Measurements from ENCODE around the gene SPAG16. TPM values are rescaled to one million over a fixed set of nuclear protein-coding genes. Genes with fewer than 3 reads are reported as not detected.

SPAG16 gene
- total and polyA plus RNA-seq, 3 donors from 2014 or later, result 69.7 to 111 (median 80.7) TPM

GRCh38 chr2:214379227-214379626 is 1095.0 kb downstream of the SPAG16 start:
- H3K4me3 ChIP-seq, result no peak overlapping the region
- WGBS, 2 donors, result 84 to 89% methylated on average over 1 of the region's 1 CpG

GRCh38 chr2:214380681-214381080 is 1096.4 kb downstream of the SPAG16 start:
- TF ChIP-seq POLR2A (IDR thresholded peaks at IDR 0.05), result no peak
- TF ChIP-seq CTCF (IDR thresholded peaks at IDR 0.05), result no peak
- intact Hi-C loops (cut with DNase I; ENCODE audit: low total_unique reads), result no loop called here

More at GRCh38 chr2:214379227-214379626, 1095.0 kb downstream of the SPAG16 start:
- Histone ChIP-seq H3K27me3 (no peaks in the 10 kb centered on the region), H3K36me3 (ENCODE audit: low read depth, missing control alignments) (no peaks in the 10 kb centered on the region), H3K9me3 (no peaks in the 10 kb centered on the region), H3K4me1 (no peaks in the 10 kb centered on the region), H3K27ac (no peak overlapping the region)
- TF ChIP-seq POLR2A (IDR thresholded peaks at IDR 0.05), result no peak
- no peak for TF ChIP-seq CTCF (IDR thresholded peaks at IDR 0.05)
- intact Hi-C loops (cut with DNase I; ENCODE audit: low total_unique reads), result no loop called here
- DNase-seq, result no peak

GRCh38 chr2:214382229-214382628 is 1098.0 kb downstream of the SPAG16 start:
- H3K36me3 ChIP-seq (ENCODE audit: low read depth, missing control alignments), result no peaks in the 10 kb centered on the region
- DNase-seq, result no peak
- H3K4me1 ChIP-seq, result peaks cover 6% of the 10 kb centered on the region
- 43 to 46% methylated on average over 2 of the region's 2 CpGs for WGBS, 2 donors
- intact Hi-C loops (cut with DNase I; ENCODE audit: low total_unique reads), result no loop called here
- H3K9me3 ChIP-seq, result no peaks in the 10 kb centered on the region
- no peak overlapping the region for H3K4me3 ChIP-seq
- no peak for TF ChIP-seq POLR2A (IDR thresholded peaks at IDR 0.05)
- TF ChIP-seq CTCF (IDR thresholded peaks at IDR 0.05), result no peak
- no peaks in the 10 kb centered on the region for H3K27me3 ChIP-seq
- H3K27ac ChIP-seq, result no peak overlapping the region

More at GRCh38 chr2:214380681-214381080, 1096.4 kb downstream of the SPAG16 start:
- H3K9me3 ChIP-seq, result no peaks in the 10 kb centered on the region
- H3K27me3 ChIP-seq, result no peaks in the 10 kb centered on the region
- H3K36me3 ChIP-seq (ENCODE audit: low read depth, missing control alignments), result no peaks in the 10 kb centered on the region
- H3K4me3 ChIP-seq, result no peak overlapping the region
- H3K4me1 ChIP-seq, result no peaks in the 10 kb centered on the region
- DNase-seq, result no peak
- WGBS, 2 donors, result 66 to 76% methylated on average over 5 of the region's 5 CpGs
- H3K27ac ChIP-seq, result no peak overlapping the region

- 59 to 77% methylated on average over 2 of the region's 2 CpGs for WGBS, 2 donors
- Histone ChIP-seq H3K27ac (peak overlapping the region; percentile 48 to 56), H3K4me1 (peaks cover 6% of the 10 kb centered on the region), H3K36me3 (ENCODE audit: low read depth, missing control alignments) (no peaks in the 10 kb centered on the region), H3K9me3 (no peaks in the 10 kb centered on the region), H3K27me3 (no peaks in the 10 kb centered on the region), H3K4me3 (no peak overlapping the region)
- DNase-seq, result no peak
- intact Hi-C loops (cut with DNase I; ENCODE audit: low total_unique reads), result no loop called here
- TF ChIP-seq POLR2A (IDR thresholded peaks at IDR 0.05), result no peak
- no peak for TF ChIP-seq CTCF (IDR thresholded peaks at IDR 0.05)
Observed at GRCh38 chr2:214386720-214387119, 1102.5 kb downstream of the SPAG16 start.

- no peaks in the 10 kb centered on the region for H3K36me3 ChIP-seq (ENCODE audit: low read depth, missing control alignments)
- no peak overlapping the region for H3K4me3 ChIP-seq
- no peak overlapping the region for H3K27ac ChIP-seq
- H3K9me3 ChIP-seq, result no peaks in the 10 kb centered on the region
- intact Hi-C loops (cut with DNase I; ENCODE audit: low total_unique reads), result no loop called here
- TF ChIP-seq POLR2A (IDR thresholded peaks at IDR 0.05), result no peak
- no peak for TF ChIP-seq CTCF (IDR thresholded peaks at IDR 0.05)
- no peaks in the 10 kb centered on the region for H3K27me3 ChIP-seq
- DNase-seq, result no peak
- peaks cover 6% of the 10 kb centered on the region for H3K4me1 ChIP-seq
Observed at GRCh38 chr2:214389334-214389733, 1105.1 kb downstream of the SPAG16 start.

Data from testis (tissue), 3 donors.